HL-60/S4 treated with phorbol 12-myristate 13-acetate at 8.2 ng/mL for 4 days and 3 days (cell line): ENCODE results near the gene AQP2.

Source experiments
- in situ Hi-C: fragments of 300-500 bp; cut with MboI; formaldehyde crosslinking; loops from 2 replicates; pipeline ENCODE4 v1.15.0; 2022; ENCODE audit warnings: low sequenced_read_pairs

The AQP2 gene

DNA sequence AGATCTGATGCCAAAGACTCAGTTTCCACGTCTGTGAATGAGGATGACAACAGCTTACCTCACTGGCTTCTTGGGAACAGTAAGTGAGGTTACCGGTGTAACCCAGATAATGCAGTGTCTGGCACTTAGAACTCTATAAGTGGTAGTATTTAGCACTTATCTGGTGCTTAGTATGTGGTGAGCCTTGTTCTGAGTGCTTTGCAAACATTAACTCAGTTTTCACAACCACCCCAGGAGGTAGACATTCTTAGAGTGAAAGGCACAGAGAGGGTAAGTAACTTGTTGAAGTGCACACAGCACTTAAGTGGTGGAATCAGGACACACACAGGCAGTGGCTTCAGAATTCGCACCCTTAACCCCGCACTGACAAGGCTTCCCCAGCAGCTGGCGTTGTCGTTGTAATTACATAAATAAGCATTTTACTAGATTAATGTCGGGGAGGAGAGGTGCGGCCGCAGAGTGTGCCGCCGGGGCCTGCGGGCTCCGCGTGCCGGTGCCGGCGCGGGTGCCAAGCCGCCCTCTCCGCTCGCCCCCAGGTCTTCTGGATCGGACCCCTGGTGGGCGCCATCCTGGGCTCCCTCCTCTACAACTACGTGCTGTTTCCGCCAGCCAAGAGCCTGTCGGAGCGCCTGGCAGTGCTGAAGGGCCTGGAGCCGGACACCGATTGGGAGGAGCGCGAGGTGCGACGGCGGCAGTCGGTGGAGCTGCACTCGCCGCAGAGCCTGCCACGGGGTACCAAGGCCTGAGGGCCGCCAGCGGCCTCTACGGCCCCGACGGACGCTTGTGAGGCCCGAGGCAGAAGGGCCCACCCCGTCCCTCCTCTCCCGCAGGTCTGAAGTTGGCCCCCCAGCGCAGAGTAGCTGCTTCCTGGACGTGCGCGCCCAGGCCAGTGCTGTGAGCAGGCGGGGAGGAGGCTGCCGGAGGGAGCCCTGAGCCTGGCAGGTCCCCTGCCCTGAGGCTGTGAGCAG is 4.6 kb downstream of the AQP2 start:
- in situ Hi-C loops, result loop anchor here (25.0 kb wide), 1 partner anchor 232 kb away; no protein-coding TSS in a partner anchor

DNA sequence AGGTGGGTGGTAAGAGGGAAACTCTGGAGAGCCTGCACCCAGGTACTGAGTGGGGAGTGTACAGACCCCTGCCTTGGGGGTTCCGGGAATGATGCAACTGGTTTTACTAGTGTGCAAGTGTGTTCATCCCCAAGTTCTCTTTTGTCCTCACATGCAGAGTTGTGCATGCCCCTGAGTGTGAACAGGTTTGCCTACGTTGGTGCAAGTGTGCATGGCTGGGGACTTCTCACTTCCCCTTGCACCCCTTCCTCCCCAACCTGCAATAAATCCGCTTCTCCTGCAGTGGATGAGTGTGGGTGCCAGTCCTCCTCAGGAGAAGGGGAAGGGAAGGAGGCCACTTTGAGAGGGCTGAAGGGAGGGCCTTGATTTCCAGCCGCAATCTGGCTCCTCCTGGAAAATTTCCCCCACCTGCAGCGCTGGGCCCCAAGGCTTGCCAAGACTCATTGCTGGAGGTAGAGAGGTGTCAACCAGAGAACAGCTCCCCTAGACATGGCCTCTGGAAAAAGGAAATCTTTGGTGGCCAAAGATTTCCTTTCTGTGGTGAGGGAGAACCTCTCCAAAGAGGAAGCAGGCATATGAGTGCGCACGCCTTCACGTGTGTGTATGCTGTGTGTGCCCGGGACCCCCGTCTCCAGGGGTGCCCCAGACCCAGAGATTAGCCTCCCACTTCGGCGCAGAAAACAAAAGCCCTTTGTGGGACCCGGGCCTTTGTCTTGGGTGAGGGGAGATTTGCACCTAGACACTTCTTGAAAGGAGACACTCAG is 5.5 kb downstream of the AQP2 start:
- in situ Hi-C loops, result loop anchor here (25.0 kb wide), 1 partner anchor 231 kb away; no protein-coding TSS in a partner anchor

DNA sequence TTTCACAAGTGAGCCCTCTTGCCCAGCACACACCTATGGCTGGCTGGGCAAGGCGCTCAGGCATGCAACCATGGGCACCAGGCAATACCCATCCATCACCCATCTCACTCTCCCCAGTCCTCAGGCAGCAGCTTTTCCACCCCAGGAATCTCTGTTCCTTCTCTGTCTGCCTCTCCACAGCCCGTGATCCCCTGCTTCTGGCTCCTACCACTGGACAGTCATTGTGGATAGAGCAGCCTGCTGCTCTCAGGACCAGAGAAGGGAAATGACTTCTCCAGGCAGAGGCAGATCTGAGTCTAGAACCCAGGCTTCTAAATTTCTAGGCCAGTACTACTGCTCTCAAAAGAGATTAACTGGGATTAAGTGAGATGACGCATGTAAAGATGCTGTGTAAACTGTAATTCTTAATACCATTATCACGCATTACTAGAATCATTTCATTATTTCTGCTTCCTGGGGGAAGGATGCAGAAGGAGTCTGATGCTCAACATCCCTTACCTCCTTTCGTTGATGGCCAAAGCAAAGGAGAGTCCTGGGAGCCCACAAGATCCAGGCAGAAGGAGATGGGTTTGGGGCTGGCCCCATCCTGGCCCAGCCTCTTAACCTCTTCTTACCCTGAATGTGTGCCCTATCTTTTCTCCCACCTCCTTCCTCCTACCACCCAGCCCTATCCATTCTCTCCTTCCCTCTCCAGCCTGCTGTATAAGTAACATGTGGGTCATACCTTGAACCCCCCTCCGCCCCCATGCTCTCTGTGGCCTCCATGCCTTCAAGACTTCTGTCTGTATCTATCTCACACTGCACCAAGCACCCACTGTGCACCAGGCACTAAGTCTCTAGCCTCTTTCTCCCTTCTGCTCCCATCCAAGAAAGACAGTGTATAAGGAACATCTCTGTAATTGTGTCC is 6.4 kb downstream of the AQP2 start:
- in situ Hi-C loops, result loop anchor here (25.0 kb wide), 1 partner anchor 230 kb away; no protein-coding TSS in a partner anchor

DNA sequence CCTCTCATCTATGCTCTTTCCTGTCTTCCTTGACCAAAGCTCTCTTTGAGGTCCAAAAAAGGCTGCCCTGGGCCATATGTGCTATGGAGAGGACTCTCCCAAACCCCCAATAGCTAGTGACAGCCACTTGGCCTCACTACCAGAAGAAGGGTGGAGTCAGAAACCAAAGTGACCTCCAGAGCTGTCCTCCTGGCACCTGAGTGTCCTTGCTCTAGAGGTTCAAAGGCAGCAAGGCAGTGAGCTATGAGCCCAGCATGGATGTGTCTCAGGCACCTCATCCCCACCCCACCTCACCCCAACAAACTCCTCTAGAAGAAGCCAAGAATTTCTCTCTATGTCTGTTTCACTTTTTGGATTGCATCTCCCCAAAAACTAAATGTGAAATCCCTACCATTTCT is 7.0 kb downstream of the AQP2 start:
- in situ Hi-C loops, result loop anchor here (25.0 kb wide), 1 partner anchor 230 kb away; no protein-coding TSS in a partner anchor

DNA sequence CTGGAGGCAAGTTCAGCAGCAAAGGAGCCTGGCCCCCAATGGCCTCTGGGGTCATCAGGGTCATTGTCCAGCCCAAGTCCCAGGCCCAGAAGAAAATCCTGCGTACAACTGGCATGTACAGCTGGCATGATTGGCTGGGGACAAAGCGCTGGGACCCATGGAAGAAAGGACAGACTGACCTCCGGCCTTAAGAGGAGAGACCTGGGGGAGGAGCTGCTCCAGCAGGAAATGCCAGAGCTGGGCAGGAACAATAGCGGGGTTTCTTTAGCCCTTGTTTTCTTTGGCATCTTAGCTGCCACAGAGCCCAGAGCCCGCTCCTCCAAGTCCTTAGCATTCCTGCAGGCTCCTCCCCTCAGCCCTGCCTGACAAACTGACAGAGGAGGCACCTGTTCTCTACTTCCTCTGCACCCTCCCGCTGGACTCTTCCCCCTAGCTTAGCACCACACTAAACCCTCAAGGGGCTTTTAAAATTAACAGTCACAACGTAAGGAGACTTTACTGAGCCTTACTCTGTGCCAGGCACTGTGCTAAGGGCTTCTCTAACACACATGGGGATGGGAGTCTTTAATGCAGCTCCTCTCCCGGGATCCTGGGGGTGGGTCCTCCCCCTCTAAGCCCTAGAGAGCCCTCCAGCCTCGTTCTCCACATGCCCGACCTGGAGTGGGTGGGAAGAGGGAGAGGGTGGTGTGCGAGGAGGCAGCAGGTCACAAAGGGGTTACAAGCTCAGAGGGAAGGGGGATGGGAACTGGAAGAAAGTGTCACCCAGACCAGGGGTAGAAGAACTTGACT is 9.3 kb downstream of the AQP2 start:
- in situ Hi-C loops, result loop anchor here (25.0 kb wide), 1 partner anchor 227 kb away; no protein-coding TSS in a partner anchor

DNA sequence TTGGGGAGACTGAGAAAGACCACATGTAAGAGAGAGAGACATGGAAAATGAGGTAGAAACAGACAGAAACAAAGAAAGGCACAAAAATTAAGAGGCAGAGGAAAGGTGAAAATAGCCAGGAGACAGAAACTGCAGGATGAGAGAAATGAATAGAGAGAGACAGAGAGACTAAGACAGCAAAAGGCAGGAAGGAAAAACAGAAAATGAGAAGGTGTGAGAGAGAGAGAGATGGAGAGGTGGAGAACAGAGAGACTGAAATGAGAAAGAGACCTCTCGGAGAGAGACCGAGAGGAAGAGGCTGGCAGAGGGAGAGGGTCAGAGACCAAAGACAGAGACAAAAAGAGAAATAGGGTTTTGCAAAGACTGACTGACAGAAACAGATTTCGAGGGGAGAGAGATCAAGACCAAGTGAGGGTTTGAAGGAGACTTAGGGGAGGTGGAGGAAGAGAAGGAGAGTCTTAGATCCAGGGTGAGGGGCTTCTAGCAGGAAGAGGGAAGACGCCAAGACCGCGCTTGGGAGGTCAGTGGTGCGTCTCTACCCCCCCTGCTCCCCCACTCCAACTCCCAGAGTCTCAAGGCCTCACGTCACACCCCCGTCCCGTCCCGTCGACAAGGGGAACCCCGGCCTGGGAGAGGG is 10.1 kb downstream of the AQP2 start:
- in situ Hi-C loops, result loop anchor here (25.0 kb wide), 1 partner anchor 227 kb away; no protein-coding TSS in a partner anchor

DNA sequence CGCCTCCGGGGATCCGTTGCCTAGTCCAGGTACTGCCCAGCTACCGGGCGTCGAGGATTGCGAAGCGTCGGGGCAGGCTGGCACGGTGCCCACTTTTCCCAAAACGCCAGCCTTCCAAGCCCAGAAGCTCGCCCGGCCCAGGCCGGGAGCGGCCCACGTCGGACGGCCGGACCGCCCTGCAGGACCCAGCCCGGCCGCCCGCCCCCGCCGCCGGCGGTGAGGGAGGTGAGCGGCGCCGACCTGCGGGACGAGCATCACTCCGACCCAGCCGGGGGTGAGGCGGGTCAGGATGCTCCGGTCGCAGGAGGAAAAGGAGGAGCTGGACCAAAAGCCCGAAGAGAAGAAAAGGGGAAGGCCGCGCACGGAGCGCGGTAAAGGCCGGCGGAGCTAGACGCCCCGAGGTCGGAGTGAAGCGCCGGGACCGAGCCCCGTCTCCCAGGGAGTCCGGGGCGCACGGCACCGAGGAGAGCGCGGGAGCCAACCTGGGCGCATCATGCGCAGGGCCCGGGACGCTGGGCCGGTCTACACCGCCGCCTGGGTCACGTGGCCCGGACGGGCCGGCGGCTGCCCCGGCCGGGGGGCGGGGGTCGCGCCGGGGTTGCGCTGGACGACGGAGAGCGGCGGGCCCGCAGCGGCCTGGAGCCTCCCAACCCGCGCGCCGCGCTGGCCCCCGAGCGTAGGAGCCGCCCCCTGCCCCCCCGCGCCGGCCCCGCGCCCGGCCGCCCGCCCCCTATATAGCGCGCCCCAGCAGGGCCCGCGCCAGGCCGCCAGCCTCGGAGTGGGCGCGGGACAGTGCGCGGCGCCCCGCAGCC is 10.8 kb downstream of the AQP2 start, which contains the start of gene AQP5:
TSS of gene AQP5 (plus strand) at position 762 of the 812 bp plus-strand sequence. CDS start 146 bp downstream, outside the sequence.
- in situ Hi-C loops, result loop anchor here (25.0 kb wide), 1 partner anchor 226 kb away; no protein-coding TSS in a partner anchor

DNA sequence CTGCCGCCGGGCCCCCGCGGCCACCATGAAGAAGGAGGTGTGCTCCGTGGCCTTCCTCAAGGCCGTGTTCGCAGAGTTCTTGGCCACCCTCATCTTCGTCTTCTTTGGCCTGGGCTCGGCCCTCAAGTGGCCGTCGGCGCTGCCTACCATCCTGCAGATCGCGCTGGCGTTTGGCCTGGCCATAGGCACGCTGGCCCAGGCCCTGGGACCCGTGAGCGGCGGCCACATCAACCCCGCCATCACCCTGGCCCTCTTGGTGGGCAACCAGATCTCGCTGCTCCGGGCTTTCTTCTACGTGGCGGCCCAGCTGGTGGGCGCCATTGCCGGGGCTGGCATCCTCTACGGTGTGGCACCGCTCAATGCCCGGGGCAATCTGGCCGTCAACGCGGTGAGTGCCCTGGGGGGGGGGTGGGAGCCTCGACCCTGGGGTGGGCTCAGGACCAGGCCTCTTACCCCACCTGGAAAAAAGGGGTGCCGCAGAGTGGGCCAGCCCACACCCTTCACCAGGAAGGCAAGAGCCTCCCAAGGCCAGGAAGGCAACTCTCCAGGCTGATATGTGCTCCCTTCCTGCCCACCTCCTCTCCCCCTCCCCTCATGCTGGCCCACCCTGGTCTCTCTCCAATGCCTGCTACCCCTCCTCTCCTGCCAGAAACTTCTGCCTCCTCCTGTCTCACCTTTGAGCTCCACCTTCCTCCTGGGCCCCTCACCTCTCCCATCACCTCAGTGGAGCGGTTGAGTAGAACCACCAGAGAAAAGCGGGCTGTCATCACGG is 11.6 kb downstream of the AQP2 start:
- in situ Hi-C loops, result loop anchor here (25.0 kb wide), 1 partner anchor 225 kb away; no protein-coding TSS in a partner anchor

DNA sequence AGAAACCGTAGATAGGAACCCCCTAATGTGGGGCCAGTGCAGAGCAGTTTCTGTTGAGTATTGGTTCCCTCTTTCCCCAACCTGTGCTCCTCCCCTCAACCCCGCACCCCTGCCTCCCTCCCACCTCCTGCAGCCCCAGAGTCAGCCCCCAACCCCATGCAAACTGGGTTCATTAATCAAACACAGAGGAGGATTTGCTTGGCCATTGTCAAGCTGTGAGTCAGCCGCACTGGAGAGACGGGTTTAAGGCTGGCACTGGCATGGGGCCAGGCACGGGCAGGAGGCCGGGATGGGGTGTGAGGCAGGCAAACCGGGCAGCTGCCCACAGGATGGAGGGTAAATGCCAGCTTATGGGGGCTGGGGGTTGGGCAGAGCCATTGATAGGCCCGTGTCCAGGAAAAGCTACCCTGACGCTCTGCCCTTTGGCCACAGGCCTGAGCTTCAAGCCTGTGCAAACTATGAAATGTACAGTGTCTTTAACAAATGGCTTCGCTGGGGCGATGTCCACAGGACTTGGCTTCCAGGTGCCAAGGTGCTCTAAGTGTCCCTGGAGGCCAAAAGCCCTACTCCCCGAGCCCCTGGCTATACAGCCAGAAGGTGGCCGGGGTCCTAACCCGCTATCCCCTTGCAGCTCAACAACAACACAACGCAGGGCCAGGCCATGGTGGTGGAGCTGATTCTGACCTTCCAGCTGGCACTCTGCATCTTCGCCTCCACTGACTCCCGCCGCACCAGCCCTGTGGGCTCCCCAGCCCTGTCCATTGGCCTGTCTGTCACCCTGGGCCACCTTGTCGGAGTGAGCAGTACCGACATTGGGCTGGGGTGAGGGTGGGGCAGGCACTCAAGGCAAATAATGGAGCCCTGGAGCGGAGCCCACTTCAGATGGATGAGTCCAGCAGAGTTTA is 12.6 kb downstream of the AQP2 start:
- in situ Hi-C loops, result loop anchor here (25.0 kb wide), 1 partner anchor 224 kb away; no protein-coding TSS in a partner anchor

DNA sequence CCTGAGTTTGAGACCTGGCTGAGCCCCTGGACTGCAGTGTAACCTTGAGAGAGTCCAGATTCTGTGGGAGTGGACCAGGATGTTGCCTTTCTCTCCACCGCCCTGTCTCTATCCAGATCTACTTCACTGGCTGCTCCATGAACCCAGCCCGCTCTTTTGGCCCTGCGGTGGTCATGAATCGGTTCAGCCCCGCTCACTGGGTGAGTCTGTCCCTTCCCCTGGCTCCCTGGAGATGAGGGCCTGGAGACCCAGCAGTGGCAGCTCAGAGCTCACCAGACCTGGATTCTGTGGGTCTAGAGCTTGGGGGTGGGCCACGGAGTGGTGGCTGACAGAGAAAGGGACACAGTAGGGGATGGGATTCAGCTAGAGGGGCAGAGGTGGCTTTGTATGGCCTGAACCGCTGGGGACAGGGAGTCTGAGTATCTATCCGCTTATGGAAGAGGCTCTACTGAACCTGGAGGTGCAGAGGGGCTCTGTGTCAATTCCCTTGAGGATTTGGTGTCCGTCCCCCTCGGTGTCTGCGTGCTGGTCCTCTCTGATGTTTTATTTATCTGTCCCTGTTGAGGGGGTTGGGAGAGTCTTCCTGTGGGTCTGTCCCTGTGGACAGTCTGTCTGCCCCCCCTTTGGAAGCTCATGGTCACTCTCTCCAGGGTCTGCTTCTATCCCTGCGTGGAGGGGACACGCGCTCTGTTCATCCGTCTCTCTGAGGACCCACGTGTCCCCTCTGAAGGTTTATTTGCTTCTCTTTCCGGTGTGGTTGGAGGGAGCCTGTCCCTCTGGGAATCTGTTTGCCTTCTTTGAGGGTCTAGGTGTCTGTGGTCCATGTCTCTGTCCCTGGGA is 13.7 kb downstream of the AQP2 start:
- in situ Hi-C loops, result loop anchor here (25.0 kb wide), 1 partner anchor 223 kb away; no protein-coding TSS in a partner anchor

DNA sequence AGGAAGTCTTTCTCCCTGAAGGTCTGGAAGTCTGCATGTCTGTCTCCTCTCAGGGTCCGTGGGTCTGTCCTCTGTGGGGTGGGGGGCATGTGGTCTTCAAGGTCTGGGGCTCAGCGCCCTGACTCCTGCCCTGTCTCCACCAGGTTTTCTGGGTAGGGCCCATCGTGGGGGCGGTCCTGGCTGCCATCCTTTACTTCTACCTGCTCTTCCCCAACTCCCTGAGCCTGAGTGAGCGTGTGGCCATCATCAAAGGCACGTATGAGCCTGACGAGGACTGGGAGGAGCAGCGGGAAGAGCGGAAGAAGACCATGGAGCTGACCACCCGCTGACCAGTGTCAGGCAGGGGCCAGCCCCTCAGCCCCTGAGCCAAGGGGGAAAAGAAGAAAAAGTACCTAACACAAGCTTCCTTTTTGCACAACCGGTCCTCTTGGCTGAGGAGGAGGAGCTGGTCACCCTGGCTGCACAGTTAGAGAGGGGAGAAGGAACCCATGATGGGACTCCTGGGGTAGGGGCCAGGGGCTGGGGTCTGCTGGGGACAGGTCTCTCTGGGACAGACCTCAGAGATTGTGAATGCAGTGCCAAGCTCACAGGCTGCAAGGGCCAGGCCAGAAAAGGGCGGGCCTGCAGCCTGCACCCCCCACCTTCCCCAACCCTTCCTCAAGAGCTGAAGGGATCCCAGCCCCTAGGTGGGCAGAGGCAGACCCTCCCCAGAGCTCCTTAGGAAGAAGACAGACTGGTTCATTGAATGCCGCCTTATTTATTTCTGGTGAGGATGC is 14.5 kb downstream of the AQP2 start:
- in situ Hi-C loops, result loop anchor here (25.0 kb wide), 1 partner anchor 222 kb away; no protein-coding TSS in a partner anchor

DNA sequence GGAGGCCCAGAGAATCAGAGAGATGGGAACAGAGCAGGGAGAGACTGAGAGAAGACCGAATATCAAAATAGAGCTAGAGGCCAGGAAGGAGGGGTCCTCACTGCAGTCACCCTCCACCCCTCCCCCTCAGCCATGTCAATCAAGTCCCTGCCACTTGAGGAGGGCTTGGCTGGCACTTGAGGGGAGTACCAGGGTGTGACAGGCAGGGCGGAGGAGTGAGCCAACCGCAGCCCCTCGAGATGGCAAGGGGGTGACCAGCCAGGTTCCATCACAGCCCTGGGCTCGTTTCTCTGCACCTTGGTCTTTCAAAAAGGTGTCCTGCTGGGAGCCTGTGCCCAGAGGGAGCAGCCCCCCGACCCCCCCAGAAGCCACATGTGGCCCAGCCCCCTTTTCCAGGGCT is 15.3 kb downstream of the AQP2 start:
- in situ Hi-C loops, result loop anchor here (25.0 kb wide), 1 partner anchor 221 kb away; no protein-coding TSS in a partner anchor

DNA sequence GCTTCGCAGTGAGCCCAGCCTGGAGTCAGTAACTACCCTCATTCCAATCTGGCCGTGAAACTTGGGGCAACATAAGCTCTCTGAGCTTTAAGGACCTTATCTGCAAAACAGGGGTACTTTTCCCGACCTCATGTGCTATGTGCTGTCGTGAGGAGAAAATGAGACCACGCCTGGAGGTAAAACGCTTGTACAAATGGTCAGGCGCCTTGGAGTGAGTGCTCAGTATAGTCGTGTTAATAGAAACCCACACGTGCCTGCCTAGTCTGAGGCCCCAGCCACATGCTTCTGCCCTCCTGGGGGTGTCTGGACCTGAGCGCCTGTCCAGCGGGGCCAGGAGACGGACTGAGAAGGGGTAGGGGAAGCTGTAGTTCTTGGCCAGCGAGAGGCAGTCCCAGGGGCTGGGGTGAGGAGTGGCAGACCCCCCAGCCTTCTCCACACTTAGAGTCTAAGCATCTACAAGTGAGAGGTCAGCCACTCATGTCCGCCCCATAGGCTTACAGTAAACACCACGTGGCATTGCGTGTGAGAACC is 16.0 kb downstream of the AQP2 start:
- in situ Hi-C loops, result loop anchor here (25.0 kb wide), 1 partner anchor 221 kb away; no protein-coding TSS in a partner anchor
